Activated T-helper 2 cell treated with anti-CD3 and anti-CD28 coated beads, Interferon-gamma antibody, Interleukin-2, Interleukin-4, amounts not matched to agents 10 μg/mL and 5 μg/mL and 100 μg/mL, durations not matched to agents 14 hours and 24 hours and 36 hours (primary cell): ENCODE data around the gene SPECC1. TPM values are rescaled to one million over a fixed set of nuclear protein-coding genes. Genes with fewer than 3 reads are reported as not detected.

Source experiments
- DNase-seq: peaks from one replicate; pipeline ENCODE4 v3.0.0; 2021; ENCODE audit warnings: low spot score
- H3K27ac Mint-ChIP-seq: one replicate; pipeline ENCODE4 v1.8.0; 2021; ENCODE audit warnings: mixed read lengths
- H3K27me3 Mint-ChIP-seq: one replicate; pipeline ENCODE4 v1.8.0; 2021; ENCODE audit warnings: low read depth, mixed read lengths
- H3K36me3 Mint-ChIP-seq: one replicate; pipeline ENCODE4 v1.8.0; 2021; ENCODE audit warnings: low read depth, mixed read lengths
- H3K4me1 Mint-ChIP-seq: one replicate; pipeline ENCODE4 v1.8.0; 2021; ENCODE audit warnings: low read depth, mixed read lengths
- H3K4me3 Mint-ChIP-seq: one replicate; pipeline ENCODE4 v1.8.0; 2021; ENCODE audit warnings: low read depth, mild to moderate bottlenecking, moderate library complexity, mixed read lengths
- H3K9me3 Mint-ChIP-seq: one replicate; pipeline ENCODE4 v1.8.0; 2021; ENCODE audit warnings: mixed read lengths
- intact Hi-C: fragments of 100-400 bp; cut with micrococcal nuclease; formaldehyde crosslinking; loops from one replicate; pipeline ENCODE4 v1.15.1; 2023
- total RNA-seq: library from RNA; stranded (reverse); gene quantifications from 2 replicates; pipeline ENCODE4 v1.2.3, GENCODE V29; 2022

Gene SPECC1
- total RNA-seq, 1 donor from 2014 or later, result 6.8 TPM

GRCh38 chr17:20084621-20085282 lies 75.6 kb downstream of the SPECC1 start:
- Mint-ChIP-seq H3K27me3 (peaks cover 2% of the 10 kb centered on the region), H3K4me3 (no peak overlapping the region), H3K36me3 (no peaks in the 10 kb centered on the region), H3K9me3 (no peaks in the 10 kb centered on the region), H3K4me1 (peaks cover 4% of the 10 kb centered on the region), H3K27ac (no peak overlapping the region)
- no peak for DNase-seq
- intact Hi-C loops, result no loop called here

DNA sequence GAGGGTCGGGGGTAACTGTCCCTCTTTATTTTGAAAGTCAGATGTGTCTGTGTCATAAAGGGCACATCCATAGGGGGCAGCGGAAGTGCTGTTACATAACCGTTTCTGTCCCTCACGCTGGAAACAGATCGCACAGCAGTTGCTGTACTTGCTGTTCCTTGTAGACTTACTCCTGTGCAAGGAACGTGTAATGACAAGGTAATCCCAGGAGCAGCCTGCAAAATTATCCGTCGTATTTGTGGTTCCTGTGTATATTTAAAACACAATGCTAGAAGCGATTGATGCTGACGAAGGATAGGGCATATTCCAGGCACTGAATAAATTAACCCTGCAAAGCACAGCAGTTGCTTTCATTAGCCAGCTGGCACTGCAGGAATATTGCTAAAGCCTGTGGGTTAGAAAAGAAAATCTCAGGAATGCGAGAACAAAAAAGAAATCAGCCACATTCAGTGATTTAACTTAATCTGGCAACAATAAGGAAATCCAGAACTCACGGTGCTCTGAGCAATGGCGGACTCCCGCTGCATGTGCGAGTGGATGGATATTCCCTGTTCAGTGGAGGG lies 76.2 kb downstream of the SPECC1 start:
- H3K9me3 Mint-ChIP-seq, result no peaks in the 10 kb centered on the region
- H3K36me3 Mint-ChIP-seq, result no peaks in the 10 kb centered on the region
- no peak for DNase-seq
- intact Hi-C loops, result no loop called here
- H3K27ac Mint-ChIP-seq, result no peak overlapping the region
- peaks cover 6% of the 10 kb centered on the region for H3K4me1 Mint-ChIP-seq
- peaks cover 2% of the 10 kb centered on the region for H3K27me3 Mint-ChIP-seq
- H3K4me3 Mint-ChIP-seq, result no peak overlapping the region

GRCh38 chr17:20086416-20087076 lies 77.4 kb downstream of the SPECC1 start:
- H3K4me1 Mint-ChIP-seq, result peaks cover 6% of the 10 kb centered on the region
- no peaks in the 10 kb centered on the region for H3K9me3 Mint-ChIP-seq
- H3K27me3 Mint-ChIP-seq, result peaks cover 2% of the 10 kb centered on the region
- H3K4me3 Mint-ChIP-seq, result no peak overlapping the region
- H3K27ac Mint-ChIP-seq, result no peak overlapping the region
- DNase-seq, result no peak
- H3K36me3 Mint-ChIP-seq, result no peaks in the 10 kb centered on the region
- intact Hi-C loops, result no loop called here

DNA sequence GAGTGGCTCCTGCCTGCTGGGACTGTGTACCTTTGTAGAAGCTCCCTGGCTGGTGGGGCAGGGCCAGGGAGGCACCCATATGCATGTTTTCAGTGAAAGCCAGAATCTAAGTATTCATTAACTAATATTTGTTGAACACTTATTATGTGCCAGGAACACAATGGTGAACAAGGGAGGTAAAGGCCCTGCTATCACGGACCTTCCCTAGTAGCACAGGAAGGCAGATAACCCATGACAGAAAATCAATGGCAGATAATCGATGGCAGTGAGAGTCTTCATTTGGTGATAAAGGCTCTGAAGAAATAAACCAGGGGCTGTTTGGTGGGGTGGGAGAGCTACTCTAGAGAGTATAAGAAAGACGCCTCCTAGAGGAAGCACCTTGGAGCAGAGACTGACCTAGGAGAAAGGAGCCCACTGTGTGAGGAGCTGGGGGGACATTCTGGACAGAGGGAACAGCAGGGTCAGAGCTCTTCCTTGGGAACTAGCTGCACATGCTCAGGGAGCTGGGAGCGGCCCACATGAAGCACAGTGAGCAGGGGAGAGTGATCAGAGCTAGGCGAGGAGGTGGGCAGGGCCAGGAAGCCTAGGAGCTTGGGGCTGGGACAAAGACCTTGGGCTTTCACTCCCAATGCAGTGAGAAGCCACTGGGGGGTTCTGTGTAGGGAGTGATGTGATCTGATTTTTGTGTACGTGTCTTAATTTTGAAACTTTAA lies 78.5 kb downstream of the SPECC1 start:
- intact Hi-C loops, result no loop called here
- H3K9me3 Mint-ChIP-seq, result no peaks in the 10 kb centered on the region
- H3K36me3 Mint-ChIP-seq, result no peaks in the 10 kb centered on the region
- H3K27me3 Mint-ChIP-seq, result peaks cover 2% of the 10 kb centered on the region
- no peak overlapping the region for H3K4me3 Mint-ChIP-seq
- H3K4me1 Mint-ChIP-seq, result peaks cover 6% of the 10 kb centered on the region
- no peak overlapping the region for H3K27ac Mint-ChIP-seq
- DNase-seq, result no peak

- intact Hi-C loops, result no loop called here
- H3K4me1 Mint-ChIP-seq, result peaks cover 1% of the 10 kb centered on the region
- peaks cover 5% of the 10 kb centered on the region for H3K27me3 Mint-ChIP-seq
- H3K4me3 Mint-ChIP-seq, result no peak overlapping the region
- H3K36me3 Mint-ChIP-seq, result no peaks in the 10 kb centered on the region
- H3K27ac Mint-ChIP-seq, result no peak overlapping the region
- no peak for DNase-seq
- no peaks in the 10 kb centered on the region for H3K9me3 Mint-ChIP-seq
Observed at GRCh38 chr17:20089756-20090547, 80.8 kb downstream of the SPECC1 start.

- no peaks in the 10 kb centered on the region for H3K36me3 Mint-ChIP-seq
- peaks cover 5% of the 10 kb centered on the region for H3K27me3 Mint-ChIP-seq
- no peak overlapping the region for H3K27ac Mint-ChIP-seq
- H3K9me3 Mint-ChIP-seq, result no peaks in the 10 kb centered on the region
- H3K4me1 Mint-ChIP-seq, result peaks cover 1% of the 10 kb centered on the region
- intact Hi-C loops, result no loop called here
- H3K4me3 Mint-ChIP-seq, result no peak overlapping the region
- DNase-seq, result no peak
Observed at GRCh38 chr17:20091174-20092029, 82.2 kb downstream of the SPECC1 start.

- Mint-ChIP-seq H3K27ac (no peak overlapping the region), H3K9me3 (no peaks in the 10 kb centered on the region)
Observed at GRCh38 chr17:20092261-20092867, 83.2 kb downstream of the SPECC1 start.

DNA sequence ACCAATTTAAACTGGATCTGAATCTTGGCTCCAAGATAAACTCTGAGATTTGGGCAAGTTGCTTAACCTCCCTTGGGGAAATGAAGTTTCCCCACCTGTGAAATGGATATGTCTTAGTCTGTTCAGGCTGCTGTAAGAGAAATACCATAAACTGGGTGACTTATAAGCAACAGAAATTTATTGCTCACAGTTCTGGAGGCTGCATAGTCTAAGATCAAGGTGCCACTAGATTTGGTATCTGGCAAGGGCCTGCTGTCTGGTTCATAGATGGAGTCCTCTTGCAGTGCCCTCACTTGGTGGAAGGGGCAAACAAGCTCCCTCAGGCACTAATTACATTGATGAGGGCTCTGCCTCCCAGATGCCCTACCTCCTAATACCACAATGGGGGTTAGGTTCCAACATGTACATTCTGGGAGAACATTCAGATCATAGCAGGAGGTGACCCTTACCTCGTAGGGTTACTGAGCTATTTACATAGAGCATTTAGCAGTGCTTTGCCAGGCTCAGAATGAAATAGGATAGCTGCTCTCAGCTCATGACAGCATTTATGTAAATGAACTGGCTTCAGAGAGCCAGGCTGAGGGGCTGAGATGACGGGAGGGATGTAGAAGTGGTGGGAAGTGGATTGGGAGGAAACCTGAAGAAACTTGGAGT lies 83.9 kb downstream of the SPECC1 start:
- intact Hi-C loops, result no loop called here
- peaks cover 5% of the 10 kb centered on the region for H3K27me3 Mint-ChIP-seq
- H3K36me3 Mint-ChIP-seq, result no peaks in the 10 kb centered on the region
- no peaks in the 10 kb centered on the region for H3K9me3 Mint-ChIP-seq
- H3K4me1 Mint-ChIP-seq, result peaks cover 1% of the 10 kb centered on the region
- DNase-seq, result no peak
- H3K4me3 Mint-ChIP-seq, result no peak overlapping the region
- H3K27ac Mint-ChIP-seq, result no peak overlapping the region

More at GRCh38 chr17:20092261-20092867, 83.2 kb downstream of the SPECC1 start:
- H3K36me3 Mint-ChIP-seq, result no peaks in the 10 kb centered on the region
- H3K4me1 Mint-ChIP-seq, result peaks cover 1% of the 10 kb centered on the region
- intact Hi-C loops, result no loop called here
- no peak for DNase-seq
- H3K4me3 Mint-ChIP-seq, result no peak overlapping the region
- peaks cover 5% of the 10 kb centered on the region for H3K27me3 Mint-ChIP-seq

DNA sequence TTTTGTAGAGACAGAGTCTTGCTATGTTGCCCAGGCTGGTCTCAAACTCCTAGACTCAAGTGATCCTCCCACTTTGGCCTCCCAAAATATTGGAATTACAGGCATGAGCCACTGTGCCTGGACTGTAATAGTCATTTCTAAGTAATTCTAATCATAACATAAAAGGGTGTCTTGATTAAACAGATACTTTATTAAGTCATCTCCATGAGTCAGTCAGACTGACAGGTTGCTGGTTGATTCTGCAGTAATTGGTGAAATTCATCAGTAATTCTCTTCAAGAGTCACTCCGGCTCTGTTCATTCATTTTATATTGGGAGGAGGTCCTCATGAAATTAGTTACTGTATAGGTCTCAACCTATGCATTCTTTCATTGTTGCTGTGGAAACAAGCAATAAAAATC lies 85.6 kb downstream of the SPECC1 start:
- Mint-ChIP-seq H3K27me3 (peaks cover 5% of the 10 kb centered on the region), H3K9me3 (no peaks in the 10 kb centered on the region), H3K27ac (no peak overlapping the region), H3K36me3 (no peaks in the 10 kb centered on the region), H3K4me1 (peaks cover 1% of the 10 kb centered on the region), H3K4me3 (no peak overlapping the region)
- intact Hi-C loops, result no loop called here
- no peak for DNase-seq

- Mint-ChIP-seq H3K36me3 (no peaks in the 10 kb centered on the region), H3K4me1 (no peaks in the 10 kb centered on the region), H3K9me3 (no peaks in the 10 kb centered on the region), H3K4me3 (no peak overlapping the region), H3K27me3 (peaks cover 5% of the 10 kb centered on the region), H3K27ac (no peak overlapping the region)
- DNase-seq, result no peak
- intact Hi-C loops, result no loop called here
Observed at GRCh38 chr17:20095336-20096080, 86.3 kb downstream of the SPECC1 start.

DNA sequence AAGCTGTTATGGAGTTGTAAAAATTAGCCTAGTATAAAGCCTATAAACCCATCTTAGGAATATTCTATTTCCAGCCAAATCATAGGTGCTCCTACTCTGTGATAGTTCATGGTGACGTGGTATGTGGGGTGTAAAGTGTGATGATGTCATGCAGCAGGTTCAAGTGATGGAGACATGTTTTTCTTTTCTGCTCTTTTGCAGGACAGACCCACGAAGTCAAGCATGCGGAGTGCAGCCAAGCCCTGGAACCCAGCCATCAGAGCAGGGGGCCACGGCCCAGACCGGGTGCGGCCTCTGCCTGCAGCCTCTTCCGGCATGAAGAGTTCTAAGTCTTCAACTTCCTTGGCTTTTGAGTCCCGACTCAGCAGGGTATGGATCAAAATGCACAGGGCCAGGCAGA lies 87.3 kb downstream of the SPECC1 start:
- no peak for DNase-seq
- H3K9me3 Mint-ChIP-seq, result no peaks in the 10 kb centered on the region
- intact Hi-C loops, result no loop called here
- H3K36me3 Mint-ChIP-seq, result no peaks in the 10 kb centered on the region
- no peaks in the 10 kb centered on the region for H3K4me1 Mint-ChIP-seq
- no peak overlapping the region for H3K27ac Mint-ChIP-seq
- H3K27me3 Mint-ChIP-seq, result peaks cover 5% of the 10 kb centered on the region
- H3K4me3 Mint-ChIP-seq, result no peak overlapping the region
